HG03025 (cell line): ENCODE measurements around the gene CENPQ.
"Not testable (repeated sequence)": the region's sequence is repeated elsewhere in the genome, so short reads cannot be mapped to it uniquely, and the experiment has no call there.

Experiments used
- ATAC-seq: cut with Tn5 transposase; IDR thresholded peaks from one replicate; pipeline ENCODE4 v1.9.1; 2021; ENCODE audit warnings: mild to moderate bottlenecking, moderate library complexity; ENCODE audit not compliant: unreplicated experiment, low FRiP score

Gene CENPQ, protein sequence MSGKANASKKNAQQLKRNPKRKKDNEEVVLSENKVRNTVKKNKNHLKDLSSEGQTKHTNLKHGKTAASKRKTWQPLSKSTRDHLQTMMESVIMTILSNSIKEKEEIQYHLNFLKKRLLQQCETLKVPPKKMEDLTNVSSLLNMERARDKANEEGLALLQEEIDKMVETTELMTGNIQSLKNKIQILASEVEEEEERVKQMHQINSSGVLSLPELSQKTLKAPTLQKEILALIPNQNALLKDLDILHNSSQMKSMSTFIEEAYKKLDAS

DNA sequence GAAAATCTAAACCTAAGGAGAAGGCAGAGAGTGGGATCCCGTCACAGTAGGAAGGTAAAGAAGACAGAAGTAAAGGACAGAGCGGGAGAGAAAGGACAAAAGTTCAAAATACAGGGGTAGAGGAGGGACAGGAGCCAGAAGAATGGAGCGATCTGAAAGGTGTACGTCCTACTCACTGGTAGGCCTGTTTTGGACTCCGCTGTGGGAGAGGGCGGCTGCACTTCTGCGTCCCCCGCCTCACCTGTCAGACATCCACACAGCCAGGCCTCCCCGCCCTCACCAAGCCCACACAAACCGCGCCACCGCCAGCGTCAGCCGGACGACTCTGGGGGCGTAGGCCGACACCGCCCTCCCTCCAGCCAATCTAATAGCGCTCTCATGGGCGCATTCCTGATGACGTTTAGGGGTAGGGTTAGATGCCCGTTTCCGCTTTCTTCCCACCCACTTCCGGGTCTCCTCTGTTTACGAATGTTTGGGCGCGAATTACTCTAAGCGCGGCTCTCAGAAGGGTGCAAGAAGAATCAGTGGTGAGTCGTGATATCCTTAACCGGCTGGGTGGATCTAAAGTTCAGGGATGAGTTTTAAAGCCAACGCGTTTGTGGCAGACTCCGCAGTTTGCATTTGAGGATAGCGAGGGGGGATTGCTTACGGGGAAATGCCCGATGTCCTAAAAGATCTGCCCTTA, at the start of gene CENPQ, which contains the start of gene MMUT:
CENPQ (plus strand) TSS at position 444 of the 685 bp plus-strand sequence. CDS start 6,807 bp downstream, outside the sequence.
MMUT (minus strand) TSS at position 327 of the 685 bp plus-strand sequence. CDS start 3,787 bp downstream, outside the sequence.
- ATAC-seq, result peak; percentile 99

DNA sequence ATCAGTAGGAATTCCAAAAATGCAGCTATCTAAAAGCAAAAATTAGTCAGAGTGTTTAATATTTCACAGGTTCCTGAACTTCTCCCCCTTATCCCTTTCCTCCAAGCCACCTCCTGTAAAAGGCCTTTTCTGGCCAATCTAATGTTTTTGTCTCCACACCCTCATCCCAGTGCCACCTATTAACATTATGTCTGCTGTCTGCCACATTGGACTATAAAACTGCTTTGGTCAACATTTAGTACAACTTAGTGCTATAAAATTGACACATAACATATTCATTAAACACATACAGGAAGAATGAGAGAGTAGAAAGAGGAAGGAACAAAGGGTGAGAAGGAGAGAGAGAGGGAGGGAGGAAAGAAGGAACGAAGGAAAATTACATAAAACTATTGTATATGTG, 47.8 kb upstream of the CENPQ start:
- ATAC-seq, result no peak

DNA sequence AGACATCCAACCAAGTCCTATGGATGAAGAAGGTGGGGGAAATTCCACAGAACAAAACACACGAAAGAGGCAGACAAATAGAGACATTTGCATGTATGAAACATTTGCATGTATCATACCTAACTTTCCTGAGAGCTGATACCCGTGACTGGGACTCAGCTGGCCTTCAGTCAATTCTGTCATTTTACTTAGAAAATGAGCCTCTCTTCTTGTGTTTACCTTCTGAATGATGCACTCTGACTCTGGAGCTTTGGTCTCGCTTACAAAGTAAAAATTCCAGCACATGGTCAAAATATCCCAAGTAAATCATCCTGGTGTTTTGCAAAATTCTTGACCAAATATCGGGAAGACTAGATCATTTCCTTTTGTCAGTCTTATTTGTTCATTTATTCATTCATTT, 47.0 kb upstream of the CENPQ start:
- ATAC-seq, result no peak

DNA sequence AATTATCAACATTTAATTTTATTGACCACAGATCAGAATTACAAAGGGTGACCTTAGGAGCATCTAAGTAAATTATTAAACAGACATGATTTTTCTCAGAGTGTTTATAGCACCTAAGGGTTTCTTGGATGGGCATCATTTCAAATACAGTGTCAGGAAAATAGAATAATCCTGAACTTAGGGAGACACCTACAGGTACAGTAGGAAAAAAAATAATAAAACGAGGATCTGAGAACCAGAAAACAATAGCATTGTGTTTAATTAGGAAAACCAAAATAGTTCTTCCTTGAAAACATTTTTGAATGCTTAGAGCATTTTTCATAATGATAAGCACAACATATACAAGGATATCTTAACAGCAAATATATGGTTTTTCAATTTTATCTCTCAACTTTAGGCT, 39.4 kb upstream of the CENPQ start:
- ATAC-seq, result no peak

DNA sequence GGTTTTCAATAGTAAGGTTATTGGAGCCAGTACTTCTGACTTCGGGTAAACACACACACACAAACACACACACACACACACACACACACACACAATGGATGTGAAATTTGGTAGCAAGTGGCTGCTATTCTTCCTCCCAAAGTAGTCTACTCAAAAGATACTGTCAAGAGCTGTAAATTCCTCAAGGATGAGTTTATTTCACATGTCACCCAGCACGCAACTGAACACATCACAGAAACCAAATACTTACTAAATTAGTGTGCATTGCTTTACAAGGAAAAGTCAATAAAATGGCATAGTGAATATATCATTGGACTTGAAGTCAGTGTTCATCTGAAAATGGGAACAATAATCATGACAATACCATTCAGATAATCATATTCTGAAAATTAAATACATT, 33.0 kb upstream of the CENPQ start:
- no peak for ATAC-seq

DNA sequence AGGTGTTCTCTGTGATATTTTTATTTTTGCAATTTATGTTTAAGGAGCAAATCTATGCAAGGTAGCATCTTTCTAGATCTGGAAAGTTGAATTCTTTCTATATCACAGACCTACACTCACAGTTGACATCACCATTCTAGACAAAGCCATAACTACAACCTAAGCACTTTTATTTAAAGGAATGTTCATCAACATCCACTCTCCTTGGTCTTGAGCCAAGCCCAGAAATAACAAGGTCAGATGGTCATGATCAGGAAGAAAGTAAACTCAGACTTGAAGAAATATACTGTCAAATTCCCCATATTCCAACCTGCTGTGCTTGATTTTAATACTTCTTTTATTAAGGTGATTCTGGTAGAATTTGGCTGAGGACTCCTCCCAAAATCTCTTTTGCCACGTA, 32.3 kb upstream of the CENPQ start:
- ATAC-seq, result no peak

DNA sequence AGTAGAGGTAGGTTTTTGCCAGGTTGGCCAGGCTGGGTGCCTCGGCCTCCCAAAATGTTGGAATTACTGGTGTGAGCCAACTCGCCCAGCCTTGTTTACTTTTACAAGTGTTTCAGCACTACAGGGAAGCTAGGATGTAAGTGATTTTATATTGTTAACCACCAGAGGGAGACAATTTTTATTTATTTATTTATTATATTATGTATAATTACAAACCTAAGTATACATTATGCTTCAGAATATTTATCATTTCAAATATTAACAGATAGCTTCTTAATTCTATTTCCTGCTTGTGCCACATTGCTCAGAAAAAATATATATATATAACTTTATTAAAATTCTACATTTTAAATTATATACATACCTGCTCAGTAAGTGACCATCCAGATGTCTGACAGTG, 9.9 kb upstream of the CENPQ start:
- ATAC-seq, result no peak

DNA sequence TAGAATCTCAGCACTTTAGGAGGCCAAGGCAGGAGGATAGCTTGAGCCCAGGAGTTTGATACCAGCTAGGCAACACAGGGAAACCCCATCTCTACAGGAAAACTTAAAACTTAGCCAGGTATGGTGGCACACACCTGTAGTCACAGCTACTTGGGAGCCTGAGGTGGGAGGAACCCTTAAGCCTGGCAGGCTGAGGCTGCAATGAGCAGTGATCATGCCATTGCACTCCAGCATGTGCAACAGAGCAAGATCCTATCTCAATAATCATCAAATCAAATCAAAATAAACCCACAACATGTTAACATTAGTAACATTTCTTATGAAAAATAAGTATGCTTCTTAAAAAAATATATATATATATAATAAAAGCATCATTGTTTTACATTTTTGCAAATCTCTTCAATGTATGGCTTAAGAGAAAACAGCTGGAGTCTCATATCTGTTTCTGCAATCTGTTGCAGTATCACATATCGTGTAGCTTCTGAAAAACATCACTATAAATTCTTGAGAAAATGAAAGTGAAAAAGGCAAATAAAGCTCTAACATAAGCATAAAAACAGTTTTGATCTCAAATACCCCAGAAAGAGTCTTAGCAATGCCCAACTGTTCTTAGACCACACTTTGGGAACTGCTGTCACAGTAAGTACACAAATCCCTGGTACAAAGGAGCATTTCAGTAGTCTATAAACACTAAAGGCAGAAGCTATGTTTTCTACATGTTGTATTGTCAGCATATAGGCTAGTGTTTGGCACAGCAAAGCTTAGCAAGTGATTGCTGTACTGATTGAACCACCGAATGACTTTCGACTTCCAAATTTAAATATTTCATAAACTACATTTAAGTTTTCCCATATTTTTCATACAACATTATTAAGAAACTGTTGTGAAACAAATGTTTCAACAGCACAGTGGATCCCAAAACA, 8.1 kb upstream of the CENPQ start:
- peak; percentile 94 for ATAC-seq

DNA sequence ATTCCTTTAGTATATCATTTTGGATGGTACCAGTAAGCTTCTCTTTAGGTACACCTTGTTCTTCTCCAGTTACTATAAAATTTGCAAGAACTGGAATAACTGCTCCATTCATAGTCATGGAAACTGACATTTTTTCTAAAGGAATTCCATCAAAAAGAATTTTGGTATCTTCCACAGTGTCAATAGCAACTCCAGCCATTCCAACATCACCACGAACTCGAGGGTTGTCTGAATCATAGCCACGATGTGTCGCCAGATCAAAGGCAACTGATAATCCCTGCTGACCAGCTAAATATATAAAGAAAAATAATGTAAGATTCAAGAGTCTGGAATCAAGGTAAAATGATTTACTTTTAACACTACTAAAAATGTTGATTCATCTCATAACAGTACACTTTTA, 5.4 kb upstream of the CENPQ start:
- no peak for ATAC-seq

DNA sequence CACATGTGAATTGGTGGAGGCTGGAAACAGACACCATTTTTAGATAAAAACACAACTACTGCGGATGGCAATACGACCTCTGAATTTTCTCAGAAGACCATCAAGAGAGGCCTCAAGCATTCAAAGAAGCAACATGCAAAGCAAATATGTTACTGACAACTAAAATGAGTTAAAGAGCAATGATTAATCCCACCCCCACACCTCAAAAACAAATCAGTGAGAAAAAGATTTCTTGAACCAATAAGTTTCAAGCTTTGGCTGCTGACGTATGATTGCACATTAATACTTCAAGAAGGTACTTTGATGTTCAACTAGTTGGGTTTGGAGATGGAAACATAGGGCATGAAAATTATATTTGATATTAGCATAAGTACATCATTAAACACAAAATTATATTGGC, 1.1 kb upstream of the CENPQ start:
- no peak for ATAC-seq

DNA sequence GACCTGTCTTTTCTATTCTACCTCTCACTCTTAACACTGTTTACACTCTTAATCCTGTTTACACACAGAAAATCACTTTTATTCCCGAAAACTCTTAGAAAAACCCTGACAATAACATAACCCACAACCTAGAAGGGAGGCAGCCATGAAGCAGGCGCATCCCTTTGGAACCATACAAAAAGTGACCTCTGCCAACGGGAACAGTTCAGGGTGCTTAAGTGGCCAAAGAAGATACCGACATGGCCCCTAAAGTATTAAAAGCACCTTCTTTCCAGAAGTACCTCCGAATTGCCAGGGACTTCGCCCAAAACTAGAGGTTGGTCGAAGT, 607 bp upstream of the CENPQ start:
- ATAC-seq, result peak; percentile 6

DNA sequence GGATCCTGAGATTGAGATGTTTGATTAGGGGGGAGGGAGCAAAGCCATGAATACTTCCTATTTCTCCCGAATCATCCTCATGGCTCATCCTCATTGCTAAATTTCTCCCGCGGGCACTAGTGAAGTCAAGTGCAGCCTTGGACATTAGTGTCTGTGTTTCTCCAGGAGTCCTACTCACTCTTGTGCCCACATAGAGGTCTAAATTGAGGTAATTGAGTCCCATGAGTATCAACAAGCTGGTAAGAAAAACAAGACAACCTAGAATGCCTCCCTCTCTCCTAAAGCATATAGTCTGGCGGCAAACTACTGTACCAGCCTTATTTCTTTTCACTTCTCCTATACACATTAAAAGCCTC, 420 bp downstream of the CENPQ start:
- no peak for ATAC-seq

DNA sequence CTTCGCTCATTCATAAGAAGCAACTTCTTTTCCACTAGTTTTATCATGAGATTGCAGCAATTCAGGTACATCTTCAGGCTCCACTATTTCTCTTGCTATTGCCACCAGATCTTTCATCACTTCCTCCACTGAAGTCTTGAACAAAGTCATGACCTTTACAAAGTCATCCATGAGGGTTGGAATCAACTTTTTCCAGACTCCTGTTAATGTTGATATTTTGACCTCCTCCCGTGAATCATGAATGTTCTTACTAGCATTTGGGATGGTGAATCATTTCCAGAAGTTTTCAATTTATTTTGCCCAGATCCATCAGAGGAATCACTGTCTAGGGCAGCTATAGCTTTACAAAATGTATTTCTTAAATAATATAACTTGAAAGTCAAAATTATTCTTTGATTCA, 1.5 kb downstream of the CENPQ start:
- no peak for ATAC-seq

DNA sequence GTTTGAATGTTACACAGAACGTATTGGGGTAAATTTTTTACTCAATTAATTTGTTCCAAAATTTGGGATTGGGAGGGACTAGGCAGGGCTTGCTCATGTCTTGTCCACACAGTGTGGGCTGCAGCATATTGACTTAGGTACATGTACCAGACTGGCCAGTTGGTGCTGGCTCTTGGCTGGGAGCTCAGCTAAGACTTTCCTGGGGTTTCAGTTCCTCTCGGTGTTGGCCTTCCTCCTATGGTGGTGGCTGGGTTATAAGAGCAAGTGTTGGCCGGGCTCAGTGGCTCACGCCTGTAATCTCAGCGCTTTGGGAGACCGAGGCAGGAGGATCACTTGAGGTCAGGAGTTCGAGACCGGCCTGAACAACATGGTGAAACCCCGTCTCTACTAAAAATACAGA, 4.9 kb downstream of the CENPQ start:
- no peak for ATAC-seq

DNA sequence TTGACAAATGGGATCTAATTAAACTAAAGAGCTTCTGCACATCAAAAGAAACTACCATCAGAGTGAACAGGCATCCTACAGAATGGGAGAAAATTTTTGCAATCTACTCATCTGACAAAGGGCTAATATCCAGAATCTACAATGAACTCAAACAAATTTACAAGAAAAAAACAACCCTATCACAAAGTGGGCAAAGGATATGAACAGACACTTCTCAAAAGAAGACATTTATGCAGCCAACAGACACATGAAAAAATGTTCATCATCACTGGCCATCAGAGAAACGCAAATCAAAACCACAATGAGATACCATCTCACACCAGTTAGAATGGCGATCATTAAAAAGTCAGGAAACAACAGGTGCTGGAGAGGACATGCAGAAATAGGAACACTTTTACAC, 13.4 kb downstream of the CENPQ start:
- ATAC-seq, result not testable (repeated sequence)

DNA sequence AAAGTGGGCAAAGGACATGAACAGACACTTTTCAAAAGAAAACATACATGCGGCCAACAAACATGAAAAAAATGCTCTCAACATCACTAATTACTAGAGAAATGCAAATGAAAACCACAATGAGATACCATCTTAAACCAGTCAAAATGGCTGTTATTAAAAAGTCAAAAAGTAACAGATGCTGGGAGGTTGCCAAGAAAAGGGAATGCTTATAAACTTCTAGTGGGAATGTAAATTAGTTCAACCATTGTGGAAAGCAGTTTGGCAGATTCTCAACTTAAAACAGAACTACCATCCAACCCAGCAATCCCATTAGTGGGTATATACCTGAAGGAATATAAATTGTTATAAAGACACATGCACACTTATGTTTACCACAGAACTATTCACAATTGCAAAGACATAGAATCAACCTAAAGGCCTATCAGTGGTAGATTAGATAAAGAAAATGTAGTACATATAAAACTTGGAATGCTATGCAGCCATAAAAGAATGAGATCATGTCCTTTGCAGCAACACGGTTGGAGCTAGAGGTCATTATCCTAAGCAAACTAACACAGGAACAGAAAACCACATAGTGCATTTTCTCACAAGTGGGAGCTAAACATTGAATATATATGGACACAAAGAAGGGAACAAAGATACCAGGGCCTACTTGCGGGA, 16.3 kb downstream of the CENPQ start:
- ATAC-seq, result no peak

DNA sequence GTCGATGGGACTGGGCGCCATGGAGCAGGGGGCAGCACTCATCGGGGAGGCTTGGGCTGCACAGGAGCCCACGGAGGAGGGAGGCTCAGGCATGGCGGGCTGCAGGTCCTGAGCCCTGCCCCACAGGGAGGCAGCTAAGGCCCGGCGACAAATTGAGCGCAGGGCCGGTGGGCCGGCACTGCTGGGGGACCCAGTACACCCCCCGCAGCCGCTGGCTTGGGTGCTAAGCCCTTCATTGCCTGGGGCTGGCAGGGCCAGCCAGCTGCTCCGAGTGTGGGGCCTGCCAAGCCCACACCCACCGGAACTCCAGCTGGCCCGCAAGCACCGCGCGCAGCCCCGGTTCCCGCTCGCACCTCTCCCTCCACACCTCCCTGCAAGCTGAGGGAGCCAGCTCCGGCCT, 18.7 kb downstream of the CENPQ start:
- ATAC-seq, result not testable (repeated sequence)

DNA sequence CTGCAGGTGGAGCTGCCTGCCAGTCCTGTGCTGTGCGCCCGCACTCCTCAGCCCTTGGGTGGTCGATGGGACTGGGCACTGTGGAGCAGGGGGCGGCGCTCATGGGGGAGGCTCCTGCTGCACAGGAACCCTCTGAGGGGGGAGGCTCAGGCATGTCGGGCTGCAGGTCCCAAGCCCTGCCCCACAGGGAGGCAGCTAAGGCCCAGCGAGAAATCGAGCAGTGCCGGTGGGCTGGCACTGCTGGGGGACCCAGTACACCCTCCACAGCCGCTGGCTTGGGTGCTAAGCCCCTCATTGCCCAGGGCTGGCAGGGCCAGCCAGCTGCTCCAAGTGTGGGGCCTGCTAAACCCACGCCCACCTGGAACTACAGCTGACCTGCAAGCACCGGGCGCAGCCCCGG, 20.2 kb downstream of the CENPQ start:
- ATAC-seq, result not testable (repeated sequence)

DNA sequence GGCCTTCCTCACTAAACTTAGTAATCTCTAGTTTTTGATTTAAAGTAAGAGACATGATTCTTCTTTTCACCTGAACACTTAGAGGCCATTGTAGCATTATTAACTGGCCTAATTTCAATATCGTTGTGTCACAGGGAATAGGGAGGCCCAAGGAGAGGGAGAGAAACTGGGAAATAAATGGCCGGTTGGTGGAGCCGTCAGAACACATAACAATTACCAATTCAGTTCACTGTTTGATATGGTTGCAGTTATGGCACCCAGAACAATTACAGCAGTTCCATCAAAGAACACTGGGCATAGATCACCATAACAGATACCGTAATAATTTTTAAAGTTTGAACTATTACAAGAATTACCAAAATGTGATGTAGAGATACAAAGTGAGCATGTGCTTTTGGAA, 27.5 kb downstream of the CENPQ start:
- ATAC-seq, result no peak

DNA sequence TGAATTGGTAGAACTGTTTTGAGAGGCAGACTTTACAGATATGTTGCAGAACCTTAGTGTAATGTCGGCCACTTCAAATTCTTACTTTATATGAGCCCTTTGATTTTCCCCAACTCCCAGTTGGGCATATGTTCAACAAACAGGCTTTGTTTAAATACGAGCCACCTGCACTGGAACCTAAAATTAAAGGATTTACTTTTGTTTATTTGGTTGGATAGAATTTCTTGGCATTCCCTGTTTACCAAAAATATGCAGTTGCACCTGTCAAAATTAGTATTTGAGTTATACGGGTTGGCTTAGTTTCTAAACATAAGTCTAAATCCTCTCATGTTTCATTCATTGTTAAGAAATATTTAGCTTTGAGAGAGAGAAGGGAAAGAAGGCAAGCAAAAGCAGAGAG, 34.1 kb downstream of the CENPQ start:
- no peak for ATAC-seq

DNA sequence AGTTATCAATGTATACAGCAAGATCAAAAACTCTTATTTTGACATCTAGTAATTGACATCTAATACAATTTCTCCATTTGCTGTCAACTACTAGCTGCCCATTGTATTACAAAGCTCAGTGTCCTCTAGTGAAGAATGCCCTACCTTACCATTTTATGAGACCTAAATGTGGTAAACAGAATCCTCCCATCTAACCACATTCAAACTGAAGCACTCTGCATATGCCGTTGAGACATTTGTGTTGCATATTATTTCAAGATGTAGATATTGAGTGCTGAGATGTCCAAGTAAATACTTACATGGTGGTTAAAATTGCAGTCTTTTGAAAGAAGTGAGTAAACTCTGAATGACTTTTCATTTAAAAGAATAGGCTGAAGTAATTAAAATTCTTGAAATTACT, 36.0 kb downstream of the CENPQ start:
- ATAC-seq, result no peak
